HCT116 (cell line): ENCODE results near the gene IMPG2. TPM values are rescaled to one million over a fixed set of nuclear protein-coding genes. Genes with fewer than 3 reads are reported as not detected.

Experiments
- ATAC-seq: fragments of 200-7000 bp; cut with Tn5 transposase; 2 replicates; pipeline ENCODE4 v1.9.1; 2020; ENCODE audit warnings: mild to moderate bottlenecking, moderate library complexity
- BruUV-seq: library from RNA; stranded (reverse); fragments of 400-500 nt; replicated peaks from 2 replicates; lab custom pipeline; 2021; lab: Mats Ljungman, UMichigan
- CTCF ChIA-PET: fragments of 300-600 bp; sonication (Branson Sonifier 250); formaldehyde crosslinking; loops from one replicate; lab custom pipeline; 2021; ENCODE audit warnings: antibody characterized with exemption; lab: Charles Lee
- POLR2A ChIA-PET: fragments of 300-600, 350-600 bp; sonication (Branson Sonifier 250); formaldehyde crosslinking; loops from one replicate; lab custom pipeline; 2021; ENCODE audit warnings: antibody characterized with exemption; lab: Charles Lee
- RAD21 ChIA-PET, 2 experiments: fragments of 300-600 bp; sonication (Branson Sonifier 250); formaldehyde crosslinking; loops; one replicate each; lab custom pipeline; 2023; ENCODE audit warnings: low total read pairs in 2 of 2; ENCODE audit not compliant: uncharacterized antibody in 2 of 2, unreplicated experiment in 2 of 2, low non-redundant PET in 1 of 2; lab: Charles Lee
- DNase-seq: peaks from one replicate; pipeline ENCODE4 v3.0.0-alpha.2; 2010; ENCODE audit warnings: low read depth, low spot score
- H2AFZ ChIP-seq: fragments of 200-600 bp; shearing (Covaris generic), sonication (generic); 2 replicates; pipeline ENCODE4 v1.6.1; 2017; ENCODE audit warnings: low read depth, mixed run types, mixed read lengths, antibody characterized with exemption, low read length; ENCODE audit not compliant: poor library complexity, severe bottlenecking
- H3K27ac ChIP-seq: 2 replicates; pipeline ENCODE4 v1.5.1; 2012; ENCODE audit warnings: low read depth, low read length
- H3K27me3 ChIP-seq: fragments of 200-600 bp; sonication (generic); 2 replicates; pipeline ENCODE4 v1.6.1; 2016; ENCODE audit warnings: mixed run types, low read length, mixed read lengths; ENCODE audit not compliant: insufficient read depth
- H3K36me3 ChIP-seq, 2 experiments: fragments of 200-500 bp in 1 of 2; fragments of 200-600 bp in 1 of 2; sonication (Bioruptor generic) in 1 of 2; sonication (generic) in 1 of 2; 2 replicates each; pipeline versions ENCODE4 v1.5.1 to v1.6.1; 2014 to 2016; ENCODE audit warnings: low read length in 2 of 2, inconsistent platforms in 1 of 2, mixed read lengths in 1 of 2, mixed run types in 1 of 2; ENCODE audit not compliant: insufficient read depth in 2 of 2, control insufficient read depth in 1 of 2
- H3K4me1 ChIP-seq, 2 experiments: fragments of 200-600 bp in 1 of 2; sonication (generic) in 1 of 2; 2 replicates each; pipeline versions ENCODE4 v1.5.1 to v1.6.1; 2012 to 2017; ENCODE audit warnings: low read length in 2 of 2, inconsistent platforms in 1 of 2, mild to moderate bottlenecking in 1 of 2, mixed read lengths in 1 of 2, mixed run types in 1 of 2, moderate library complexity in 1 of 2; ENCODE audit not compliant: insufficient read depth in 2 of 2, control insufficient read depth in 1 of 2
- H3K4me2 ChIP-seq: fragments of 200-600 bp; sonication (generic); 2 replicates; pipeline ENCODE4 v1.6.1; 2017; ENCODE audit warnings: mixed run types, low read length, mixed read lengths
- H3K4me3 ChIP-seq, 2 experiments: fragments of 200-600 bp in 1 of 2; sonication (generic) in 1 of 2; replicated peaks in 1 of 2; 2 replicates each; pipeline ENCODE4 v1.5.1; 2011 to 2016; ENCODE audit warnings: low read length in 2 of 2, control low read depth in 1 of 2, low read depth in 1 of 2, mild to moderate bottlenecking in 1 of 2, mixed read lengths in 1 of 2, mixed run types in 1 of 2
- H3K79me2 ChIP-seq: fragments of 200-600 bp; sonication (generic); 2 replicates; pipeline ENCODE4 v1.6.1; 2017; ENCODE audit warnings: mild to moderate bottlenecking, mixed run types, low read length, moderate library complexity, mixed read lengths; ENCODE audit not compliant: insufficient read depth
- H3K9ac ChIP-seq: fragments of 200-600 bp; sonication (generic); 2 replicates; pipeline ENCODE4 v1.6.1; 2016; ENCODE audit warnings: low read length, mixed read lengths
- H3K9me2 ChIP-seq: fragments of 200-600 bp; sonication (generic), shearing (Covaris generic); 2 replicates; pipeline ENCODE4 v1.6.1; 2017; ENCODE audit warnings: mixed run types, mild to moderate bottlenecking, moderate library complexity; ENCODE audit not compliant: insufficient read depth
- H3K9me3 ChIP-seq, 2 experiments: fragments of 200-500 bp in 1 of 2; fragments of 200-600 bp in 1 of 2; sonication (Bioruptor generic) in 1 of 2; sonication (generic) in 1 of 2; 2 replicates each; pipeline ENCODE4 v1.6.1; 2014 to 2017; ENCODE audit warnings: low read length in 2 of 2, mixed read lengths in 2 of 2, inconsistent platforms in 1 of 2, low read depth in 1 of 2, mild to moderate bottlenecking in 1 of 2, mixed run types in 1 of 2, moderate library complexity in 1 of 2; ENCODE audit not compliant: control insufficient read depth in 1 of 2, insufficient read depth in 1 of 2
- H4K20me1 ChIP-seq: fragments of 200-600 bp; sonication (generic), shearing (Covaris generic); 2 replicates; pipeline ENCODE4 v1.6.1; 2017; ENCODE audit warnings: mixed run types, mild to moderate bottlenecking, moderate library complexity; ENCODE audit not compliant: insufficient read depth
- CBX3 ChIP-seq: IDR thresholded peaks from 2 replicates; pipeline ENCODE4 v1.6.1; 2012; ENCODE audit warnings: low read depth
- CEBPB ChIP-seq: IDR thresholded peaks from 2 replicates; pipeline ENCODE4 v1.6.1; 2012; ENCODE audit warnings: low read depth
- ELF1 ChIP-seq: IDR thresholded peaks from 2 replicates; pipeline ENCODE4 v1.6.1; 2012; ENCODE audit warnings: low read depth, borderline replicate concordance
- EZH2 ChIP-seq: fragments of 200-600 bp; sonication (generic); IDR thresholded peaks from 2 replicates; pipeline ENCODE4 v1.6.1; 2017; ENCODE audit warnings: antibody characterized with exemption, mixed run types
- FOSL1 ChIP-seq: IDR thresholded peaks from 2 replicates; pipeline ENCODE4 v1.6.1; 2012; ENCODE audit warnings: low read depth
- POLR2A ChIP-seq: IDR thresholded peaks from 2 replicates; pipeline ENCODE4 v1.7.0; 2011; ENCODE audit warnings: borderline replicate concordance; ENCODE audit not compliant: insufficient read depth, insufficient read length; ENCODE audit errors: extremely low read depth
- RAD21 ChIP-seq: IDR thresholded peaks from 2 replicates; pipeline ENCODE4 v1.6.1; 2012; ENCODE audit warnings: low read depth, mild to moderate bottlenecking
- SIN3A ChIP-seq: IDR thresholded peaks from 2 replicates; pipeline ENCODE4 v1.6.1; 2012; ENCODE audit warnings: low read depth
- YY1 ChIP-seq: IDR thresholded peaks from 2 replicates; pipeline ENCODE4 v1.6.1; 2011; ENCODE audit warnings: low read length, low read depth, moderate library complexity, mild to moderate bottlenecking; ENCODE audit not compliant: insufficient replicate concordance; ENCODE audit errors: extremely low read depth
- ZNF274 ChIP-seq: fragments of 200-500 bp; sonication (Bioruptor generic); IDR thresholded peaks from 2 replicates; pipeline ENCODE4 v1.6.1; 2014; ENCODE audit warnings: mild to moderate bottlenecking, low read depth, low read length, inconsistent platforms
- intact Hi-C: fragments of 100-400 bp; cut with micrococcal nuclease; formaldehyde crosslinking; loops from 2 replicates; pipeline ENCODE4 v1.10.0; 2022
- total RNA-seq: library from RNA; stranded (reverse); gene quantifications from one replicate; pipeline ENCODE4 v1.2.1, GENCODE V29; 2021; ENCODE audit not compliant: unreplicated experiment
- TF ChIP-seq, protein P1 (sequence below), 3 experiments: fragments of 200-600 bp in 1 of 3; sonication (generic) in 1 of 3; IDR thresholded peaks in 2 of 3; conservative IDR thresholded peaks in 1 of 3; 2 replicates each; pipeline ENCODE4 v1.5.1; 2012 to 2017; ENCODE audit warnings: low read depth in 2 of 3, low read length in 2 of 3, antibody characterized with exemption in 1 of 3, borderline replicate concordance in 1 of 3, control low read depth in 1 of 3, mild to moderate bottlenecking in 1 of 3, mixed read lengths in 1 of 3, mixed run types in 1 of 3, moderate library complexity in 1 of 3; ENCODE audit not compliant: insufficient read depth in 1 of 3
- TF ChIP-seq, protein P2 (sequence below): IDR thresholded peaks from 2 replicates; pipeline ENCODE4 v1.6.1; 2011; ENCODE audit warnings: mild to moderate bottlenecking, low read length, moderate library complexity; ENCODE audit not compliant: insufficient replicate concordance; ENCODE audit errors: extremely low read depth
- TF ChIP-seq, protein P3 (sequence below): IDR thresholded peaks from 2 replicates; pipeline ENCODE4 v1.6.1; 2012; ENCODE audit warnings: low read depth

IMPG2 gene
- total RNA-seq, 1 experiment from 2014 or later, result 0.20 TPM

DNA sequence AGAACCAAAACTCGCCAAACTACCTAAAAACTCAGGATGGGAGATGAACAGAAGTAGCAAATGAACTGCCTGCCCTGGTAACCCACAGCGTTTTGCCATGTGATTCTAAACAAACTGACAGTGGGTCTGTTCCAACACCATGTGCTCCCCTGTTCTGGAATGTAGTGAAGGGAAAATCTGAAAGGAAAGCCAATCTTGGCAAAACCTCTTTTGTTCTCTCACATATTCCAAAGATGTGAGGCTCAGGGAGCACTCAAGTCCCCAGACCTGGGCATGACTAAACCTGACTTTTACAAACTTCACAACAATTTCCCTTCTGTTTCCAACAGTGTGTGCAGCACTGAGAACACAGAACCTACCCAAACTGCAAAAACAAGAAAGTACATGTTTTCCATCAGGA is 116.1 kb downstream of the IMPG2 start (continued):
- TF ChIP-seq, protein P1, sequence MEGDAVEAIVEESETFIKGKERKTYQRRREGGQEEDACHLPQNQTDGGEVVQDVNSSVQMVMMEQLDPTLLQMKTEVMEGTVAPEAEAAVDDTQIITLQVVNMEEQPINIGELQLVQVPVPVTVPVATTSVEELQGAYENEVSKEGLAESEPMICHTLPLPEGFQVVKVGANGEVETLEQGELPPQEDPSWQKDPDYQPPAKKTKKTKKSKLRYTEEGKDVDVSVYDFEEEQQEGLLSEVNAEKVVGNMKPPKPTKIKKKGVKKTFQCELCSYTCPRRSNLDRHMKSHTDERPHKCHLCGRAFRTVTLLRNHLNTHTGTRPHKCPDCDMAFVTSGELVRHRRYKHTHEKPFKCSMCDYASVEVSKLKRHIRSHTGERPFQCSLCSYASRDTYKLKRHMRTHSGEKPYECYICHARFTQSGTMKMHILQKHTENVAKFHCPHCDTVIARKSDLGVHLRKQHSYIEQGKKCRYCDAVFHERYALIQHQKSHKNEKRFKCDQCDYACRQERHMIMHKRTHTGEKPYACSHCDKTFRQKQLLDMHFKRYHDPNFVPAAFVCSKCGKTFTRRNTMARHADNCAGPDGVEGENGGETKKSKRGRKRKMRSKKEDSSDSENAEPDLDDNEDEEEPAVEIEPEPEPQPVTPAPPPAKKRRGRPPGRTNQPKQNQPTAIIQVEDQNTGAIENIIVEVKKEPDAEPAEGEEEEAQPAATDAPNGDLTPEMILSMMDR (IDR thresholded peaks at IDR 0.05 in 2 of 3, conservative IDR thresholded peaks at IDR 0.05 in 1 of 3; ENCODE audit: borderline replicate concordance in 1 of 3, insufficient read depth in 1 of 3, low read depth in 2 of 3, low read length in 2 of 3), result no peak
- TF ChIP-seq EZH2, result no peak
- TF ChIP-seq ZNF274, result no peak
- no peak for TF ChIP-seq RAD21
- TF ChIP-seq YY1, result no peak
- TF ChIP-seq, all 23 proteins: peak for 0

DNA sequence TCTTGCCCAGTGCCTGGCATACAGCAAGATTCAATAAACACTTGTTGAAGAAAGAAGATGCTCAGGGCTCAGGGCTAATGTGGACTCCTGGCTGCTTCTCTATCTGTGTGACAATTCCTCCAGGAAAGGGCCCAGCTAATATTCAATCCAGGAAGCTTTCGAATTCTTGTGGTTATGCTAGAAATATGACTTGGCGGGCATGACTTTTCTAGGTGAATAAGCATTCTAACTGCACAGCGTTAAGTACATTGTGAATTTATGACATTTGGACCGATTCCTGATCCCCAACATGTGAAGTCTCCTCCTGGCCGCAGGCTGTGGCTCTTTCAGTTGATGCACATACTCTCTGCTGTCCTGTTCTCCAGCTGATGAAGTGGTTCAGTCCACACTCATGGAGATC is 117.0 kb downstream of the IMPG2 start:
- Histone ChIP-seq H3K27ac (no peak overlapping the region), H3K79me2 (no peaks in the 10 kb centered on the region), H3K4me2 (no peak overlapping the region), H3K9me3 (no peaks in the 10 kb centered on the region), H3K9me2 (no peaks in the 10 kb centered on the region), H3K9ac (no peak overlapping the region), H4K20me1 (no peaks in the 10 kb centered on the region), H3K27me3 (no peaks in the 10 kb centered on the region), H3K4me3 (no peak overlapping the region), H3K36me3 (no peaks in the 10 kb centered on the region), H2AFZ (no peak overlapping the region), H3K4me1 (no peaks in the 10 kb centered on the region)
- DNase-seq, result no peak
- ChIA-PET CTCF (no interaction called here), RAD21 (no interaction called here), POLR2A (no interaction called here)
- BruUV-seq, result no TSS peak
- ATAC-seq, result no peak
- TF ChIP-seq RAD21, result no peak
- no peak for TF ChIP-seq ELF1
- no peak for TF ChIP-seq POLR2A
- no peak for TF ChIP-seq CEBPB
- TF ChIP-seq, protein P2, sequence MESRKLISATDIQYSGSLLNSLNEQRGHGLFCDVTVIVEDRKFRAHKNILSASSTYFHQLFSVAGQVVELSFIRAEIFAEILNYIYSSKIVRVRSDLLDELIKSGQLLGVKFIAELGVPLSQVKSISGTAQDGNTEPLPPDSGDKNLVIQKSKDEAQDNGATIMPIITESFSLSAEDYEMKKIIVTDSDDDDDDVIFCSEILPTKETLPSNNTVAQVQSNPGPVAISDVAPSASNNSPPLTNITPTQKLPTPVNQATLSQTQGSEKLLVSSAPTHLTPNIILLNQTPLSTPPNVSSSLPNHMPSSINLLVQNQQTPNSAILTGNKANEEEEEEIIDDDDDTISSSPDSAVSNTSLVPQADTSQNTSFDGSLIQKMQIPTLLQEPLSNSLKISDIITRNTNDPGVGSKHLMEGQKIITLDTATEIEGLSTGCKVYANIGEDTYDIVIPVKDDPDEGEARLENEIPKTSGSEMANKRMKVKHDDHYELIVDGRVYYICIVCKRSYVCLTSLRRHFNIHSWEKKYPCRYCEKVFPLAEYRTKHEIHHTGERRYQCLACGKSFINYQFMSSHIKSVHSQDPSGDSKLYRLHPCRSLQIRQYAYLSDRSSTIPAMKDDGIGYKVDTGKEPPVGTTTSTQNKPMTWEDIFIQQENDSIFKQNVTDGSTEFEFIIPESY, result no peak
- TF ChIP-seq, protein P3, sequence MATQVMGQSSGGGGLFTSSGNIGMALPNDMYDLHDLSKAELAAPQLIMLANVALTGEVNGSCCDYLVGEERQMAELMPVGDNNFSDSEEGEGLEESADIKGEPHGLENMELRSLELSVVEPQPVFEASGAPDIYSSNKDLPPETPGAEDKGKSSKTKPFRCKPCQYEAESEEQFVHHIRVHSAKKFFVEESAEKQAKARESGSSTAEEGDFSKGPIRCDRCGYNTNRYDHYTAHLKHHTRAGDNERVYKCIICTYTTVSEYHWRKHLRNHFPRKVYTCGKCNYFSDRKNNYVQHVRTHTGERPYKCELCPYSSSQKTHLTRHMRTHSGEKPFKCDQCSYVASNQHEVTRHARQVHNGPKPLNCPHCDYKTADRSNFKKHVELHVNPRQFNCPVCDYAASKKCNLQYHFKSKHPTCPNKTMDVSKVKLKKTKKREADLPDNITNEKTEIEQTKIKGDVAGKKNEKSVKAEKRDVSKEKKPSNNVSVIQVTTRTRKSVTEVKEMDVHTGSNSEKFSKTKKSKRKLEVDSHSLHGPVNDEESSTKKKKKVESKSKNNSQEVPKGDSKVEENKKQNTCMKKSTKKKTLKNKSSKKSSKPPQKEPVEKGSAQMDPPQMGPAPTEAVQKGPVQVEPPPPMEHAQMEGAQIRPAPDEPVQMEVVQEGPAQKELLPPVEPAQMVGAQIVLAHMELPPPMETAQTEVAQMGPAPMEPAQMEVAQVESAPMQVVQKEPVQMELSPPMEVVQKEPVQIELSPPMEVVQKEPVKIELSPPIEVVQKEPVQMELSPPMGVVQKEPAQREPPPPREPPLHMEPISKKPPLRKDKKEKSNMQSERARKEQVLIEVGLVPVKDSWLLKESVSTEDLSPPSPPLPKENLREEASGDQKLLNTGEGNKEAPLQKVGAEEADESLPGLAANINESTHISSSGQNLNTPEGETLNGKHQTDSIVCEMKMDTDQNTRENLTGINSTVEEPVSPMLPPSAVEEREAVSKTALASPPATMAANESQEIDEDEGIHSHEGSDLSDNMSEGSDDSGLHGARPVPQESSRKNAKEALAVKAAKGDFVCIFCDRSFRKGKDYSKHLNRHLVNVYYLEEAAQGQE, result no peak
- TF ChIP-seq CBX3, result no peak
- TF ChIP-seq SIN3A, result no peak
- no peak for TF ChIP-seq FOSL1
- TF ChIP-seq EZH2, result no peak
- intact Hi-C loops, result loop anchor here (10.0 kb wide), 1 partner anchor 431 kb away; no protein-coding TSS in a partner anchor
